Gastrocnemius medialis (tissue), 4 donors: ENCODE data around the gene EDA2R.

ENCODE experiments used
- CTCF ChIP-seq, 5 experiments: fragments of 450-650 bp in 3 of 5; fragments of 200-600 bp in 2 of 5; sonication (generic) in 2 of 5; IDR thresholded peaks in 4 of 5; conservative IDR thresholded peaks in 1 of 5; 1 replicate in 4 of 5; 2 replicates in 1 of 5; pipeline ENCODE4 v1.5.1; 2016 to 2019; ENCODE audit warnings: antibody characterized with exemption in 5 of 5, mild to moderate bottlenecking in 3 of 5, moderate library complexity in 3 of 5
- POLR2A ChIP-seq, 2 donors: fragments of 450-650 bp; IDR thresholded peaks; one replicate each; pipeline ENCODE4 v1.6.1; 2017; ENCODE audit warnings: antibody characterized with exemption in 2 of 2, mild to moderate bottlenecking in 2 of 2, moderate library complexity in 2 of 2

- TF ChIP-seq CTCF (IDR thresholded peaks at IDR 0.05 in 4 of 5, conservative IDR thresholded peaks at IDR 0.05 in 1 of 5) (no peak), POLR2A (IDR thresholded peaks at IDR 0.05) (no peak)
Measured at GRCh38 chrX:66674506-66674905, 35.6 kb upstream of the EDA2R start.
